NCI-H2171 treated with DMSO at 0.1 percent for 48 hours (cell line): ENCODE measurements around the gene KCNJ6.
"Not testable (repeated sequence)": the region's sequence is repeated elsewhere in the genome, so short reads cannot be mapped to it uniquely, and the experiment has no call there.

Source experiments
- DNase-seq: peaks from one replicate; lab custom pipeline; 2025; lab: John Stamatoyannopoulos, UW

KCNJ6 gene

DNA sequence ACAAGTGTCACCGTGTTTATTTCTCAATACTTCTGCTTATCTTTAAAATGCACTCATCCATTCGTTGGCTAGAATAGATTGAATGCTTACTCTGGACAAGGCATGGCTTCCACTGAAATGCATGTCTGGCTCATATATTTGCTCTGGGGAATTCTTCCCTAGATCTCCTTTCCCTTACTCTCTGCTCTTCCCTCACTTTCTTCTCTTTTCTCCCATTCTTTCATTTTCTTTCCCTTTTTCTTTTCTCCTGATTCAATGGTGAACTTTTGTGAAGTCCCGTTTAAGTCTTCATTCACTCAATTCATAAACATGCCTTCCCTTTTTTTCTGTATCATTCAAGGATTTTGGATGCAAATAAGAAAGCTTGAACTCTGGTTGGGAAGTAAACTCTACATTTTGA, 315.2 kb downstream of the KCNJ6 start:
- no peak for DNase-seq

DNA sequence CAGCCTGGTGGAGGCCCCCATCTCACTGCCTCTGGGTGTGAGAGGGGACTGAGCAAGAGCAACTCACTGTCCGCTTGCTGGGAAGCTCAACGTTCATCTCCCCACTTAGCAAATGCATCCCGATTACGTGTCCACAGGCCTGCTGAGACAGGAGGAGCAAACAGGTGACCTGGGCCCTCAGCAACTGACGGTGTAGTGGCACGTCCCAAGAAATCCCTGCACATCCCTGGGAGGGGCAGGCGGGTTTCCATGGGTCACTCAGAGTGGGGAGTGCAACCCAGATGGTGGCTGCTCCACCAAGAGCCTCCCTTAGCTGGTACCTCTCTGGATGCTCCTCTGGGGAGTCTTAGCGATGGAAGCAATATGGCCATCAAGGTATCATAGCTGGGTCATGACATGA, 320.3 kb downstream of the KCNJ6 start:
- DNase-seq: no peak

DNA sequence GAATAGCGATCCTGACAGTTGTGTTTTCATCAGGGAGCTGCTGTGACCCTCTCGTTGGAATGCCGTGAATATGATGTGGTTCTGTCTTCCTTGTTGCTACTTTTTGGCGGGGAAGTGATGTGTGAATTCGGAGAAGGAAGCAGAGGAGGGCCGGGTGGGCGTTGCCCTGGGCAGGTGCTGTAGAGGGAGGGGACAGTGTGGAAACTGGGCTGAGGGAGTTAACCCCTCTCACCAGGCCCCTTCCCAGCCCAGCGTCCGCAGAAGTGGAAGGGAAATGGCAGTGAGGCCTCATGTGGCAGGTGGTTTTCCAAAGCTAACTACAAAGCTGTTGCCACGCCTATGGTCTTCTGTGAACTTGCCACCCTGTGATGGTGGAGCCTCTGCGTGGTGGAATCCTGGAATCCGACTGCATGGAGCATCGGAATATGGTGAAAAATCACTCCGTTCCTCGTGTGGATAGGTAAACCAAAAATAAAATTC, 321.7 kb downstream of the KCNJ6 start:
- no peak for DNase-seq

DNA sequence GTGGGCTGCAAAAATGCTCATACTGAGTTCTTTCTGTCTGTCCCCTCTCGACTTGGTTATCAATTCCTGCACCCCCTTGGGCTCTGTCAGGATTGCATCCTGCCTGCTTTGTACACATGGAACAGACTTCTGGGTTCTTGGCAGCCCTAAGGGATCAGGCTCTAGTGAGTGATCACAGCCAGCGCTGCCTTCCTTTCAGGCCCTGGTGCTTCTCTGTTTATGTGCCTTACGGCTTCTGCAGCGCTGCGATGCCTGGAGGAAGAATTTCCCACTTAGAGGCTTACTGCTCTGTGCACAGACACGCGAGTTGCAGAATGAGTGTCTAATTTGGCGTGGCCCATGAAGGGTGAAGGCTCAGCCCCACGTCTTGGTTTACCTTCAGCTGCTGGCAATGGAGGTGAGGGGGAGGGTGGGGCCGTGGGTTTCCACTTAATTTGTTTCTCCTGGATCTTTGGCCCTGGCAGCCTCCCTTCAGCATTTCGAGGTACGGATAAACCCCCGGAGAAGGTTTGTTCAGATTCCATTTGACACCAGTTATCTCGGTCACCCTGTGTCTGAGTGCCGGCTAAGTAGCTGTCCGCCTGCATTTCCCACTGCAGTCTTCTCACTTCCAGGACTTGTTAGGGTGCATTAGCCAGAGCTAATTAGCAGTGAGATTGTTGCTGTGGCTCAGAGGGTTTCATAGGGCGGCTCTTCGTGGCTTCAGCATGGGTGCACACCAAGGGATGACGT, 322.4 kb downstream of the KCNJ6 start:
- DNase-seq: no peak

DNA sequence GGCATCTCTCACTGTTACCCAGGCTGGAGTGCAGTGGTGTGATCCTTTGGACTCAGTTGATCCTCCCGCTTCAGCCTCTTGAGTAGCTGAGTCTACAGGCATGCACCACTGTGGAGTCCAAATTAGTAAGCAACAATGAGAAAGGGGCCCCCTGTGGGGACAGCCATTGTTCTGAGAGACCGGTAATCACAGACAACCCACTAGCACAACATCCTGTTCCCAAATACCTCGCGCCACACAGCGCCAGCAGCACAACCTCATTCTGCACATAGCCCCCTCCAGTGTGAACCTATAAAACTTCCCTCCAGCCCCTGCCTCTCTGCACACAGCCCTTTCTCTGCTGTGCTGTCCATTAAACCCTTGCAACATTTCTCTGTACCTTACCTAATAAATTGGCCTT, 323.2 kb downstream of the KCNJ6 start:
- no peak for DNase-seq

DNA sequence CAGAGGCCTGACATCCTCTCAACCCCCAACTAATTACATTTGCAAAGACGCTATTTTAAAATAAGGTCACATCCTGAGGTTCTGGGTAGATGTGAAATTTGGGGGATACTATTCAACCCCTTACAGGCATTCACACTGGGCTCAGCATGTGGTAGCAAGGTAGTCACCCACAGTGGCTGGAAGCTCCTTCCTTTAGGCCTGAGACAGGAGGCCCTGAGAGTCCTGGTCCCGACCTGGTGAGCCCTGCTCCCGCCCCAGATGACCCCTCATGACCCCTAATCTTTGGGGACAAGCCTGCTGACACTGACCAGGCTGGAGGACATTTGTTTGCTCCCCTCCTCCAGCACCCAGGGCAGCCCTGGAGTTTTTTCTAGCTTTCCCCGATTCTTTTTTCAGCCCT, 323.8 kb downstream of the KCNJ6 start:
- DNase-seq: no peak

DNA sequence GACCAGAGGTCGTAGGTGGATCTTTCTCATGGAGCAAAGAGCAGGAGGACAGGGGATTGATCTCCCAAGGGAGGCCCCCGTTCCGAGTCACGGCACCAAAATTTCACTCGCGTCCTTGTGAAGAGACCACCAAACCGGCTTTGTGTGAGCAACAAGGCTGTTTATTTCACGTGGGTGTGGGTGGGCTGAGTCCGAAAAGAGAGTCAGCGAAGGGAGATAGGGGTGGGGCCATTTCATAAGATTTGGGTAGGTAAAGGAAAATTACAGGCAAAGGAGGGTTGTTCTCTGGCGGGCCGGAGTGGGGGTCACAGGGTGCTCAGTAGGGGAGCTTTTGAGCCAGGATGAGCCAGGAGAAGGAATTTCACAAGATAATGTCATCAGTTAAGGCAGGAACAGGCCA, 324.3 kb downstream of the KCNJ6 start:
- not testable (repeated sequence) for DNase-seq

DNA sequence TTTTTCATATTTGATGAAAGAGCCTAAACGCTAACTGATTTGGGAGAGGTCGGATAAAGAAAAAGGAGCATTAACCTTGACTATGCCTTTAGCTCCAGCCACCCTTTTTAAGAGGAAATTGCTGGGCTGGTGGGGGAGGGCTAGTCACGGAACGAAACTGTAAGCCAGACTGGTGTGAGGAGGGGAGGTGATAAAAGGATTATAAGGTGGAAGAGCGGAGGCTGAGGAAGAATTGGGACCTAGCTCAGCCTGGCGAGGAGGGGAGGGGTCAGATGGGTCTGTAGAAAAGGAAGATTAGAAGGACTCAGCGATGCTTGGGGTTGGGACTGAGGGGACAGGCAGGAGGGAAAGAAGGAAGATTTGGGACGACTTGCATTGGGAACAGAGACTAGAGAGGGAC, 325.4 kb downstream of the KCNJ6 start:
- not testable (repeated sequence) for DNase-seq

DNA sequence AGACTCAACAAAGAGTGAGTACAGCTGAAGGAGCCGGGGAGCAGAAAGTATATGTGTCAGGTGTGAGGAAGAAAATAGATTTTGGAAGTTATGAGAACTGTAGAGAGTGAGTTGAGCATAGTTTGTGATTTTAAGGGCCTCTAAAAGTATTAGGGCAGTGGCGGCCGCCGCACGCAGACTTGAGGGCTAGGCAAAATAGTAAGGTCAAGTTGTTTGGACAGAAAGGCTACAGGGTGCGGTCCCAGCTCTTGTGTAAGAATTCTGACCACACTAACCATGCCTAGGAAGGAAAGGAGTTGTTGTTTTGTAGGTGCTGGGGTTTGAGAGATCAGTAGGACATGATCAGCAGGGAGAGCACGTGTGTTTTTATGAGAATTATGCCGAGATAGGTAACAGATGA, 327.6 kb downstream of the KCNJ6 start:
- not testable (repeated sequence) for DNase-seq

DNA sequence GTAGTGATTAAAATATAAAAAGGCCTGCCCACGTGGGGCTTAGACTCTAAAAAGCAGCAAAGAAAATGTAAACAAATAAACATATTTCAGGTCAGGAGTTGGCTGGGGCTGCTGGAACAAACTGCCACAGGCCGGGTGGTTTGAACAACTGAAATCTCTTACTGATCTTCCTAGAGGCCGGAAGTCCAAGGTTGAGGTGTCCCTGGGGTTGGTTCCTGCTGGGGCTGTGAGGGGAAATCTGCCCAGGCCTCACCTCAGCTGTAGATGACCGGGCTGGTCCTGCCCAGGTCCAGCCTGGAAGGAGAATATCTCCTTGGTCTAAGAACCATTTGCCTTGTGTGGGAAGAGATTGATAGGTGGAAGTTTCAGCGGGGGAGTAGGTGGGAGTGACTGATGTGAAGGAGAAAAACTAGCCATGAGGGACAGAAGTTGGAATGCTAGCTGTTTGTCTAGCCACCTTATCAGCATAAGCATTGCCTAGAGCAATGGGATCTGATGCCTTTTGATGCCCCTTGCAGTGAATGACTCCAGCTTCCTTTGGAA, 328.6 kb downstream of the KCNJ6 start:
- DNase-seq: no peak

DNA sequence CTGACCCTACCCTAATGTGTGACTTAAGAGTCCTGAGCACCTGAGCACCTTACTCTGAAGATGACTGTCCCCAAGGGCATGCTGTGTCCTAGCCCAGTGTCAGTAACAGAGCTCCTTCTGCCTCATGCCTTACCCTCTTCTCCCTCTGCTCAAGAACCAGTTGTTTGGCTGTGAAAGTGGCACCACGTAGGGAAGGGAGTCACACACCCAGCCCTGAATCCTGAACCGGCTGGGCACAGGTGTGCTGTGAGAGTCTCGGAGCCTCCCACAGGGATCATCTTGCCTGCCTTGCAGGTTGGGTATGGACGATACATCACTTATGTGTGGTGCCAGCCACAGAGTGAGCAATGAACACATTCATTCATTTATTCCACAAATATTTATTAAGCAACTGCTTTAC, 329.1 kb downstream of the KCNJ6 start:
- no peak for DNase-seq

DNA sequence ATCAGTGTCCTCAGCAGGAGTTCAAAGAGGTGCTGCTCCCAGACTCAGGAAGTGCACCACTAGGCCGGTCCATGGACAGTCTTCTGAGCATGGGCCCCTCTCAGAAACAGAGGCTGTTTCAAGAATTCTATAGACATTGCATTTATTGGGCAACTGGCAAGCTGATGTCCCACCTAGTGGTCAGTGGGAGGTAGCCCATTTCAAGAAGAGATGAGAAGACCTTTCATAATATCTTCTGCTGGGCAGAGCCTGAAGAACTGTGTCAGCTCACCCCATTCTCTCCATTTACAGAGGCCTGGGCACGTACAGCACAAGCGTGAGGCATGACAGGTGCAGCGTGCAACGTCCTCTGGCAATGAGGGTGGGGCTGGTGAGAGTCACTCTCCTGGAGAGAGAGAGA, 333.7 kb downstream of the KCNJ6 start:
- DNase-seq: no peak

DNA sequence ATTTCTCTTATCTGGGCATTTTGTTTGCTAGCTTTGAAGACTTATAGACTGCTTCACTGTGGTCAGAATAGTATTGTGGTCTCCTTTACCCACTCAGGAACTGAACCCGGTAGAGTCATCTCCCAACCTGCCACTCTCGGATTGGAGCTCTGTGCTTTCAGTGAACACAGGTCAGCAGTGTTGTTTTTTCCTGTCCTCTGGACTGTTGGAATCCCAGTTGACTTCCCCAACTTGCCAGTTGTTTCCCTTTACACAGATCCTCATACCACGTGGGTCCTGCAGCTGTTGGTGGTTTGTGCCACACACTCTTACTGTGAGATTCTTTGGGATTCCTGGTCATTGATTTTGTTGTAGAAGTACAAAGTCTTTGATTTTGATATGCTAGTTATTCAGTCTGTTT, 335.6 kb downstream of the KCNJ6 start:
- DNase-seq: no peak

DNA sequence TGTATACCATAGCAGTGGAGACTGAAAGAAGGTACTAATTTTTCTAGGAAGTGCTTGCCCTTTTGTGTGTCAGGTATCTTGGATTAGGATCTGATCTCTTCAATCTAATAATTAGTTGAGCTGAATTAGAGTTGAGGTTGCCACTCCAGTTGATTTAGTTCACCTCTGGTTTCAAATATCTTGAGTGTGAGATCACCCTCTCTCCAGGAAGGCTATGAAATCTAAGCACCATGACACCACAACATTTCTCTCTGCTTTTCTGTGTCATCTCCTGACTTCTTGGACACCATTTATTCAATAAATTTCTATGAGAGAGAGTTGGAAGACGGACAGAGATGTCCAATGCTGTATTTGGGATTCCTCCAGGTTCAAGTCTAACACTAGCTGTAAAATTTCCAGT, 336.9 kb downstream of the KCNJ6 start:
- no peak for DNase-seq

DNA sequence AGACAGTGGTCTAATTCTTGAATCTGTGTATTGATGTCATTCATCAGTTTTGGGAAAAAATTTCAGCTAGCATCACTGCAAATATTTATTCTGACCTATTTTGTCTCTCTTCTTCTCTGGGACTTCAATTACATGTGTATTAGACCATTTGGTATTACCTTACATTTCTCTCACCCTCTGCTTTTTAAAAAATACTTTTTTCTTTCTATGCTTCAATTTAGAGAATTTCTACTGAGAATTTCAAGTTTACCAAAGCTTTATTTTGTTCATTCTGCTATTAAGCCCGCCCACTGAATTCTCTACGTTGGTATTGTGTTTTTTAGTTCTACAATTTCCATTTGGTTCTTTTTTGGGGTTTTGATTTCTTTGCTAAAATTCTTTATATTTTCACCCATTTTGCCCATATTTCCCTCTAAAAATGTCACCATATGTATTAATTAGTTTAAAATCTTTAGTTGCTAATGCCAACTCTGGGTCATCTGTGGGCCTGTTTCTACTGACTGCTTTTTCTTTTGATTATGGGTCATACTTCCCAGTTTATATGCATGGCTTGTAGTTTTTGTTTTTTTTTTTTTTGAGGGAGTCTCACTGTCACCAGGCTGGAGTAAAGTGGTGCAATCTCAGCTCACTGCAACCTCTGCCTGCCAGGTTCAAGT, 337.7 kb downstream of the KCNJ6 start:
- no peak for DNase-seq

DNA sequence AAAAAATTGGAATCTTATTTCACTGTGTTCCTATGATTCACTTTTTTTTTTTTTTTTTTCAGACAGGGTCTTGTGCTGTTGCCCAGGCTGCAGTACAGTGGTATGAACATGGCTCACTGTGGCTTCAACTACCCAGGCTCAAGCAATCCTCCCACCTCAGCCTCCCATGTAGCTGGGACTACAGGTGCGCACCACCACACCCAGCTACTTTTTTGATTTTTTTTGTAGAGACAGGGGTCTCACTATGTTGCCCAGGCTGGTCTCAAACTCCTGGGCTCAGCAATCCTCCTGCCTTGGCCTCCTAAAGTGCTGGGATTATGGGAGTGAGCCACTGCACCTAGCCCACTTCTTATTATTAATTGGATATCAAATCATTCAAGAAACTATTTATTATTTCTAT, 339.3 kb downstream of the KCNJ6 start:
- not testable (repeated sequence) for DNase-seq

DNA sequence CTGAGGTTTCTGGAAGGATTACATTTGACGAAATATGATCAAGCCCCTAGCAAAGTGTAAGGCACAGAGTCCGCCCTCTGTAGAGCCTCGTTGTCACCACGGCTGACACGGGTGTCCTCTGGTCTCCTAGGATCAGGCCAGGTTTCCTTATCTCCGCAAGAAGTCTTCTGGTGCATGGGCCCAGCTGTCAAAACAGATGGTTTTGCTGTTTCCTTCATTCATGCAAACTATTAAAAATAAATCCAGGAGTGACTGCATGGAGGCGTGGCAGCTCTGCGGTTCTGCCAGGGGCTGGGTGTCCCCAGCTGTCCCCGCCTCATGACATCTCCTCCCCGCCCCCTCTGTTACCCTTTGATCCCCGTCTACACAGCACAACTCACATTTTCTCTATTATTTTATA, 340.7 kb downstream of the KCNJ6 start:
- DNase-seq: peak; percentile 67

DNA sequence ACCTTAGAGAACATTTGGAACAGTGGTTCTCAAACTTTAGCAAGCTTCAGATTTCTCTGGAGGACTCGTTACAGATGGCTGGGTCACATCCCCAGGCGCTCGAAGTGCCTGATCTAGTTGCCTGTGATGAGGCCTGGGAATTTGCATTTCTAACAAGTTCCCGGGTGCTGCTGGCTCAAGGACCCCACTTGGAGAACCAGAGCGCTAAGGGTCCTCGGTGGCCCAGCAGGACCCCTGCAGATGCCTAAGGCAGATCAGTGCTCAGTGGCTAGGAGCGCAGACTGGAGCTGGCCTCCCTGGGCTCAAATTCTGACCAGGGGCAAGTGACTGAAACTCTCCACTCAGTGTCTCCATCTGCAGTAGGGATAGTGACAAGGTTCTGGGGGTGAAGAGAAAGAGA, 341.5 kb downstream of the KCNJ6 start:
- no peak for DNase-seq

DNA sequence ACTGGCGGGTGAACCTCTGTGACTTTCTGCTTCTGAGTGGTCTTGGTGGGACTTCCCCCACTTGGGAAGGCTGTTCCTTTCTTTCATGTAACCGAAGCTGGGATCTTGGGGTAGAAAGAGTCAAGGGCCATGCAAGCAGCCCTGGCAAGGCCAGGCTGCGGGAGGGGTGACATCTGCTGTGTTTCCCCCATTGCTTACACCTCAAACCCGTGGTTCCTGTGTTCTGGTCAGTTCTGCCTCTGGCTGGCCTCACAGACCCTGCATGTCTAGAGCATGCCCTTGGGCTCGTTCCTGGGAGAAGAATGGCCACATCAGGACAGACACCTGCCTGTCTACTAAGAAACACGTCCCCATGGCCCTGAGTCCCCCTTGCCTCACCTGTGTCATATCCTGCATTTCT, 341.9 kb downstream of the KCNJ6 start:
- DNase-seq: no peak

DNA sequence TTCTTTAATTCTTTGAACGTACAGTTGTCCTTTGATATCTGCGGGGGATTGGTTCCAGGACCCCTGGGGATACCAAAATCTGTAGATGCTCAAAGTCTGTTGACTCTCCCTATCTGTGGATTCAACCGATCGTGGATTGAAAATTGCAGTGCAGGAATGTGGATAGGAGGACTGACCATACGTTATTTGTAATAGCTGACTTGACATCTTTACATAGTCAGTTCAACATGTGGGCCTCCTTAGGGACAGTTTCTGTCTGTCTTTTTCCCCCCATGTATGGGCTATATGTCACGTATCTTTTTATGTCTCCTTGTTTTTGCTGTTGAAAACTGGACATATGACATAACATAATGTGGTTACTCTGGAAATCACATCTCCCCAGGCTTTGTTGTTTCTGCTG, 344.8 kb downstream of the KCNJ6 start:
- DNase-seq: no peak

DNA sequence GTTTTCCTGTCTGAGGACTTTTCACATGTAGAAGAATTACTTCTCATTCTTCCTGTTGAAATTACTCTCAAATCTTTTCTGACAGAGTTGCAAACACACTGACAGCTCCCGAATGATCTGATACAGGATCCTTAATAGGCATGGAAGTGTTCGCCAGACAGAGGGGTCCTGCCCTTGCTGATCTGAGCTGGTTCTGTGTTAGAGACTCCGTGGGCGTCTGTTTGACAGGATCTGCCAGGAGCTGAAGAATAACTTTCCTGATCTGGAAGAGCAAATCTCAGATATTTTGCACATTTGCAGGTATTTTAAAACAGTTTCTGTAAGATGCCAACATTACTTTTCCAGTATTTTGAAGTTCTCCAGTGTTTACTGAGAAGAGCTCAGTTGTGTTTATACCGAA, 347.3 kb downstream of the KCNJ6 start:
- DNase-seq: no peak

DNA sequence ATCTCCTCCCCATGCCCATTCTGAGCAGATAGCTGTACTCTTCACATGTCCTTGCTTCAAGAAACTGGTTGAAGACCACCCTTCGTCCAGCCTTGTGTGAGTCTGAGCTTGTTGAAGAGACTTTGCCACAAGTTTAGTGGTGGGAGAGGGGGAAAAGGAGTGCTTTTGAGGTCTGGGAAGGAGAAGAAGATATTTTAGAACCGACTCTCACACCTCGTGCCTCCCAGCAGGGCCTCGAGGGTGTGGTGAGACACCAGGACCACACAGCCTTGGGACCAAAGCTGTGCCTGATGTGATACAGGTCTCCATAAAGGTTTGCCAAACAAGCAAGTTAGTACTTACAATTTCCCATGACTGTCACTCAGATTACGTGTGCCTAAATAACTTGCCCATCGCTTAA, 347.8 kb downstream of the KCNJ6 start:
- no peak for DNase-seq

DNA sequence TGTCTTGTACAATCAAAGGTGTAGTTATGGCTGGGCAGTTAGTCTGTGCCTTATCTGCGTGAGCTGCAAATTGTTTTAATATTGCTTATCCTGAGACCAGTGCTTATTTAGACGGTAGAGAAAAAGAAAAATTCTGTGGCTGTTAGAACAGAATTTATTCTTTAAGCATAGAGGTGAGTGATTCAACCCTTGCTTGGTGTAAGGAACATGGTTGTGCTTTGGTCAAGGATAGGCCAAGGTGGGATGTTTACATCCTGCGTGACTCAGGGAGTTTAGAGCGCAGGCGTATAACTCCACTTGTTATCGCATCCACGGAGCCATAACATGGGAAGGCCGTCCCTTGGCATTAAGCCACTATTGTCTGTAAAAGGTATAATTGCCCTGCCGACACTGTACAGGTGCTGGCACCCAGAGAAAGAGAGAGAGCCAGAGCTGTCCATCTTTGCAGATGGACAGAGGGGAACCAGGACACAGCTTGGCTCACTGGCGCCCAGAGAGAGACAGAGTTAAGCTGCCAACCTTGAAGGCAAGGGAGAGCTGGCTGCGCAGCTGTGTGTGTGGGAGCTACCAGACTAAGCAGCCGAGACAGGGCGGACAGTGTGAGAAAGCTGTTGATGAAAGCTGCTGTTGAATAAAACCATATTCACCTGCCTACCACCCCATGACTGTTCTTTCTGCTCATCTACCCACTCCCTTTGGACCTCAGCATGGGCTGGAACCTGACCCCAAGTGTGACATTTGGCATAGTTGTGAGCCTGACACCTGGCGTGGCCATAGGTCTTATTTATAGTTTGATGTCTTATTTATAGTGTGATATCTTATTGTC, 349.3 kb downstream of the KCNJ6 start:
- DNase-seq: no peak
